ENCODE results near the gene TOE1.
A peak's percentile ranks its signal among the peaks of the same experiment; 100 is the strongest.

TOE1 gene

GRCh38 chr1:45326627-45327623 is 13.0 kb upstream of the TOE1 start, which contains the start of gene HPDL:
TSS of gene HPDL (plus strand) at chr1:45326895. CDS start at chr1:45327149, 254 bp downstream.
- DNase-seq = peak; percentile 46

GRCh38 chr1:45327644-45328515 is 12.1 kb upstream of the TOE1 start:
- DNase-seq = no peak

GRCh38 chr1:45328680-45329079 is 11.3 kb upstream of the TOE1 start:
- no peak for DNase-seq

GRCh38 chr1:45329445-45329844 is 10.5 kb upstream of the TOE1 start:
- DNase-seq = no peak

- no peak for DNase-seq
These were observed 8.3 kb upstream of the TOE1 start for GRCh38 chr1:45331436-45332345.

GRCh38 chr1:45332346-45332720 is 7.6 kb upstream of the TOE1 start:
- DNase-seq = no peak

GRCh38 chr1:45334308-45335245 is 5.4 kb upstream of the TOE1 start:
- no peak for DNase-seq

GRCh38 chr1:45335855-45336324 is 4.1 kb upstream of the TOE1 start:
- no peak for DNase-seq

GRCh38 chr1:45337630-45338325 is 2.2 kb upstream of the TOE1 start:
- no peak for DNase-seq

- no peak for DNase-seq
These were observed 971 bp downstream of the TOE1 start for GRCh38 chr1:45340816-45341466.

- no peak for DNase-seq
These were observed 4.5 kb downstream of the TOE1 start for GRCh38 chr1:45344499-45344898.

GRCh38 chr1:45345014-45345413 is 5.0 kb downstream of the TOE1 start:
- no peak for DNase-seq

- DNase-seq = no peak
These were observed 6.5 kb downstream of the TOE1 start for GRCh38 chr1:45346473-45346872.

- no peak for DNase-seq
These were observed 8.1 kb downstream of the TOE1 start for GRCh38 chr1:45348020-45348419.

GRCh38 chr1:45348609-45348965 is 8.6 kb downstream of the TOE1 start:
- no peak for DNase-seq

GRCh38 chr1:45348966-45349677 is 9.2 kb downstream of the TOE1 start:
- no peak for DNase-seq

GRCh38 chr1:45351508-45351907 is 11.5 kb downstream of the TOE1 start:
- DNase-seq = no peak

- no peak for DNase-seq
These were observed 13.7 kb downstream of the TOE1 start for GRCh38 chr1:45353685-45354084.

GRCh38 chr1:45354838-45355237 is 14.9 kb downstream of the TOE1 start:
- no peak for DNase-seq

Measured in activated CD4-positive, alpha-beta T cell treated with anti-CD3 and anti-CD28 coated beads, Interleukin-2, amount 50 U/mL, for 1 hour (primary cell).